DMS79 treated with DMSO at 0.1 percent for 48 hours (cell line): ENCODE results near the gene KANK2.

Experiments used
- DNase-seq: peaks from one replicate; lab custom pipeline; 2025; lab: John Stamatoyannopoulos, UW

The KANK2 gene

GRCh38 chr19:11225815-11226214 lies 28.5 kb upstream of the KANK2 start:
- no peak for DNase-seq

- DNase-seq, result no peak
Measured at GRCh38 chr19:11225172-11225571, 27.8 kb upstream of the KANK2 start.

- no peak for DNase-seq
Measured at GRCh38 chr19:11224429-11224828, 27.1 kb upstream of the KANK2 start.

GRCh38 chr19:11223200-11223599 lies 25.9 kb upstream of the KANK2 start:
- DNase-seq, result no peak

- DNase-seq, result no peak
Measured at GRCh38 chr19:11221082-11221598, 23.8 kb upstream of the KANK2 start.

GRCh38 chr19:11214387-11214786 lies 17.0 kb upstream of the KANK2 start:
- DNase-seq, result no peak

- no peak for DNase-seq
Measured at GRCh38 chr19:11210656-11210928, 13.2 kb upstream of the KANK2 start.

GRCh38 chr19:11209839-11210655 lies 12.7 kb upstream of the KANK2 start:
- no peak for DNase-seq

- DNase-seq, result no peak
Measured at GRCh38 chr19:11208561-11209471, 11.5 kb upstream of the KANK2 start.

GRCh38 chr19:11205939-11206570 lies 8.7 kb upstream of the KANK2 start:
- DNase-seq, result no peak

- no peak for DNase-seq
Measured at GRCh38 chr19:11204943-11205349, 7.6 kb upstream of the KANK2 start.

GRCh38 chr19:11204076-11204602 lies 6.8 kb upstream of the KANK2 start:
- DNase-seq, result no peak

- no peak for DNase-seq
Measured at GRCh38 chr19:11203194-11204075, 6.1 kb upstream of the KANK2 start.

- DNase-seq, result no peak
Measured at GRCh38 chr19:11202488-11203193, 5.3 kb upstream of the KANK2 start.

GRCh38 chr19:11201791-11202190 lies 4.4 kb upstream of the KANK2 start:
- DNase-seq, result no peak

- no peak for DNase-seq
Measured at GRCh38 chr19:11200931-11201330, 3.6 kb upstream of the KANK2 start.

GRCh38 chr19:11200015-11200574 lies 2.8 kb upstream of the KANK2 start:
- DNase-seq, result no peak

GRCh38 chr19:11199517-11199916 lies 2.2 kb upstream of the KANK2 start:
- no peak for DNase-seq

- DNase-seq, result no peak
Measured at GRCh38 chr19:11198769-11199424, 1.6 kb upstream of the KANK2 start.

GRCh38 chr19:11198175-11198534 lies 810 bp upstream of the KANK2 start:
- no peak for DNase-seq
